Sigmoid colon (tissue), 4 donors: ENCODE measurements around the gene KLF16.
A peak's percentile ranks its signal among the peaks of the same experiment; 100 is the strongest.

Experiments used
- POLR2A ChIP-seq, 2 donors: fragments of 450-650 bp; IDR thresholded peaks; one replicate each; pipeline ENCODE4 v1.6.1; 2016; ENCODE audit warnings: antibody characterized with exemption in 2 of 2, mild to moderate bottlenecking in 2 of 2, moderate library complexity in 2 of 2
- POLR2AphosphoS5 ChIP-seq, 4 donors: sonication (generic); formaldehyde crosslinking; IDR thresholded peaks; one replicate each; pipeline ENCODE4 v1.6.1; 2017; ENCODE audit warnings: antibody characterized with exemption in 4 of 4
- TF ChIP-seq, protein P1 (sequence below), 4 experiments: fragments of 450-650 bp in 3 of 4; fragments of 200-600 bp in 1 of 4; IDR thresholded peaks; one replicate each; pipeline ENCODE4 v1.5.1; 2016 to 2019; ENCODE audit warnings: antibody characterized with exemption in 4 of 4, mild to moderate bottlenecking in 3 of 4, moderate library complexity in 2 of 4

DNA sequence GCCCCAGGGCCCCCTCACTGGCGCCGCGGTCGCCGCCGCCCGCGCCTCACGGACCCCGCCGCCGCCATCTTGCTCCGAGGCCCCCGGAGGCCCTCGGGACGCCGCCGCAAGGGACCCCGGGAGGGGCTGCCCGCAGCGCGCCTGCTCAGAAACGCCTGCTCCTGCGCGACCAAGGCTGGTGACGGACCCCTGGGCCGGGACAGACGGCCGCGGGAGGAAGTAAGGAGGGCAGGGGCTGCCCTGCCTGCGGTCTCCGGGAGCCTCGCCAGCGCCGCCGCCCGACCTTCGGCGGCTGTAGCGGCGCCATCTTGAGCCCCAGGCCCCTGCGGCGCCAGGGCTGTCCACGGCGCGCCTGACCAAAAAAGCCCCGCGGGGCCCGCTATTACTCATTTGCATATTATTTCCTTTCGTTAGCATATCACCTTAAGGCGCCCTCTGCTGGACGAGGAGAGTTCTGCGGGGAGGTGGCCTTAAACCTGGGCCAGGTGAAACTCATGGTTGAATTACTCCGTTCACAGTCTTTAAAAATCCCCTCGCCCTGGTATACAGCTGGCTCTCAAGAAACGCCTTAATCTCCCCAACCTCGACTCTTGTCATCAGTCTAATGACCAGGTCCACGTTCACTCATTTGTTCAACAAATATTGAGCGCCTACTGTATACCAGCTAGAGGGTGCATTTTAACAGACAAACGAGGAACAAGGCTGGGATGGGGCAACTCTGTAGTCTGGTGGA, 14.8 kb downstream of the KLF16 start, which contains the start of gene REXO1:
- TF ChIP-seq, protein P1, sequence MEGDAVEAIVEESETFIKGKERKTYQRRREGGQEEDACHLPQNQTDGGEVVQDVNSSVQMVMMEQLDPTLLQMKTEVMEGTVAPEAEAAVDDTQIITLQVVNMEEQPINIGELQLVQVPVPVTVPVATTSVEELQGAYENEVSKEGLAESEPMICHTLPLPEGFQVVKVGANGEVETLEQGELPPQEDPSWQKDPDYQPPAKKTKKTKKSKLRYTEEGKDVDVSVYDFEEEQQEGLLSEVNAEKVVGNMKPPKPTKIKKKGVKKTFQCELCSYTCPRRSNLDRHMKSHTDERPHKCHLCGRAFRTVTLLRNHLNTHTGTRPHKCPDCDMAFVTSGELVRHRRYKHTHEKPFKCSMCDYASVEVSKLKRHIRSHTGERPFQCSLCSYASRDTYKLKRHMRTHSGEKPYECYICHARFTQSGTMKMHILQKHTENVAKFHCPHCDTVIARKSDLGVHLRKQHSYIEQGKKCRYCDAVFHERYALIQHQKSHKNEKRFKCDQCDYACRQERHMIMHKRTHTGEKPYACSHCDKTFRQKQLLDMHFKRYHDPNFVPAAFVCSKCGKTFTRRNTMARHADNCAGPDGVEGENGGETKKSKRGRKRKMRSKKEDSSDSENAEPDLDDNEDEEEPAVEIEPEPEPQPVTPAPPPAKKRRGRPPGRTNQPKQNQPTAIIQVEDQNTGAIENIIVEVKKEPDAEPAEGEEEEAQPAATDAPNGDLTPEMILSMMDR (IDR thresholded peaks at IDR 0.05): peak; percentile 72 to 94 (median 89)
- TF ChIP-seq POLR2A (IDR thresholded peaks at IDR 0.05) (no peak), POLR2AphosphoS5 (IDR thresholded peaks at IDR 0.05) (peak; percentile 20 to 64 (median 42))
